Colonic mucosa (tissue), 4 donors: ENCODE results near the gene CAPN3. TPM values are rescaled to one million over a fixed set of nuclear protein-coding genes. Genes with fewer than 3 reads are reported as not detected.

Source experiments
- DNase-seq: peaks from one replicate; pipeline ENCODE4 v3.0.0-alpha.2; 2020
- H3K27ac ChIP-seq: fragments of 200-600 bp; one replicate; pipeline ENCODE4 v1.8.0; 2021
- H3K27me3 ChIP-seq: fragments of 200-600 bp; one replicate; pipeline ENCODE4 v1.8.0; 2021
- H3K36me3 ChIP-seq: fragments of 200-600 bp; one replicate; pipeline ENCODE4 v1.8.0; 2021
- H3K4me1 ChIP-seq: fragments of 200-600 bp; one replicate; pipeline ENCODE4 v1.8.0; 2021; ENCODE audit warnings: mild to moderate bottlenecking
- H3K4me3 ChIP-seq: fragments of 200-600 bp; one replicate; pipeline ENCODE4 v1.8.0; 2021
- H3K9ac ChIP-seq, 2 donors: one replicate each; pipeline ENCODE4 v1.7.0; 2013; ENCODE audit warnings: control low read depth in 2 of 2, low read depth in 2 of 2, low read length in 2 of 2
- H3K9me3 ChIP-seq: fragments of 200-600 bp; one replicate; pipeline ENCODE4 v1.8.0; 2021
- intact Hi-C: fragments of 100-400 bp; cut with DNase I; formaldehyde crosslinking; loops from one replicate; pipeline ENCODE4 v1.14.1; 2022
- total RNA-seq, 2 donors: library from RNA; stranded (reverse); fragmentation: NEBNext Ultra II Directional in 1 of 2; extraction: Animal tissue kit (Norgen Biotek cat#: 25700) in 1 of 2; gene quantifications; one replicate each; pipeline ENCODE4 v1.2.1, GENCODE V29; 2021
- TF ChIP-seq, protein P1 (sequence below): fragments of 200-600 bp; IDR thresholded peaks from one replicate; pipeline ENCODE4 v1.8.0; 2022; ENCODE audit warnings: antibody characterized with exemption, mild to moderate bottlenecking
- donor health status: healthy.
- donor health status: DM: no; HTN: no; CAD: no.
- donor health status: DM: no; HTN: no; CAD: no.

The CAPN3 gene
- total RNA-seq, 2 donors from 2014 or later, result 6.8 TPM

DNA sequence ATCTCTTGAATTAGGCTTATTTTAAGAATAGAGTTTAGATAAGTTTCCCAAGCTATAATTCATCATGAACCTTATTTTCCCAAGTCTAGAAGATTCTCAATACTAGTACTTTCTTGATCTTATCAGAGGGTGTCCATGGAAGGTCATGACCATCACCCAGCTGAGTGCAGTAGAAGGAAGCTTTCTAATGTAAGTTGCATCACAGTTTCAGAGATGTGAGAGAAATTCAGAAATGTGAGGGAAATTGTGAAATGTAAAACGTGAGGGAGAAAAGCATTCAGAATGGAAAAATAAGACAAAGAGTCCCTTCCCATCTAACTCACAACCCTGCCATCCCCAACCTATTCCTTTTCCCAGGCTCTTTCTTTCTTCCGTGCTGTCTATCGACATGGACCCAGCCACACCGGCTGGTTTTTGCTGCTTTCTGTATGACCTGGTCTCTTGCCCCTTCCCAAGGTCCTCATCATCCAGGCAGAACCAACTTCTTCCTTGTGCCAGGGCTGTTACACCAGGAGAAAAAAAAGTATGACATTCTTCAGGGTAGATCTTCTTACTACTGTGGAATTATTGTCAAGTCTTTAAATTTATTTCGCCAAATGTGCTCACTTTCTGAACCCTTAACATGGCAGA lies 6.7 kb downstream of the CAPN3 start:
- H3K9me3 ChIP-seq, result no peaks in the 10 kb centered on the region
- no peaks in the 10 kb centered on the region for H3K36me3 ChIP-seq
- intact Hi-C loops, result no loop called here
- no peak overlapping the region for H3K9ac ChIP-seq
- no peaks in the 10 kb centered on the region for H3K4me1 ChIP-seq
- no peak overlapping the region for H3K27ac ChIP-seq
- H3K27me3 ChIP-seq, result no peaks in the 10 kb centered on the region
- no peak for DNase-seq
- H3K4me3 ChIP-seq, result no peak overlapping the region
- TF ChIP-seq, protein P1, sequence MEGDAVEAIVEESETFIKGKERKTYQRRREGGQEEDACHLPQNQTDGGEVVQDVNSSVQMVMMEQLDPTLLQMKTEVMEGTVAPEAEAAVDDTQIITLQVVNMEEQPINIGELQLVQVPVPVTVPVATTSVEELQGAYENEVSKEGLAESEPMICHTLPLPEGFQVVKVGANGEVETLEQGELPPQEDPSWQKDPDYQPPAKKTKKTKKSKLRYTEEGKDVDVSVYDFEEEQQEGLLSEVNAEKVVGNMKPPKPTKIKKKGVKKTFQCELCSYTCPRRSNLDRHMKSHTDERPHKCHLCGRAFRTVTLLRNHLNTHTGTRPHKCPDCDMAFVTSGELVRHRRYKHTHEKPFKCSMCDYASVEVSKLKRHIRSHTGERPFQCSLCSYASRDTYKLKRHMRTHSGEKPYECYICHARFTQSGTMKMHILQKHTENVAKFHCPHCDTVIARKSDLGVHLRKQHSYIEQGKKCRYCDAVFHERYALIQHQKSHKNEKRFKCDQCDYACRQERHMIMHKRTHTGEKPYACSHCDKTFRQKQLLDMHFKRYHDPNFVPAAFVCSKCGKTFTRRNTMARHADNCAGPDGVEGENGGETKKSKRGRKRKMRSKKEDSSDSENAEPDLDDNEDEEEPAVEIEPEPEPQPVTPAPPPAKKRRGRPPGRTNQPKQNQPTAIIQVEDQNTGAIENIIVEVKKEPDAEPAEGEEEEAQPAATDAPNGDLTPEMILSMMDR, result no peak

DNA sequence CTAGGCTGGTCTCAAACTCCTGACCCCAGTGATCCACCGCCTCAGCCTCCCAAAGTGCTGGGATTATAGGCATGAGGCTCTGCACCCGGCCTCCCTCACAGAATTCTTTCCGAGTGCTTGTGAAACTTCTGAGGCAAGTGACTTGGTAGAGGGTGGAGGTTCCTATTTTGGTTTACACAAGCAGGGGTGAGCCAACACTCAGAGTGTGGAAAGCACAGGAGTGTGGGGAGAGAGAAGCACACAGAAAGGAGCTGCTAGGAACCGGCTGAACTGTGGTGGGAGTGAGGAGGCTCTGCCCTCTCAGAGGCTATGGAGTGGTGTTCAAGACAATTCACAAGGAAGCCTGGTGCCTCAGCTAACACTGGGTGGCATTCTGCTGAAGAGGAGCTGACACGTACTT lies 7.7 kb downstream of the CAPN3 start:
- H3K4me3 ChIP-seq, result no peak overlapping the region
- H3K4me1 ChIP-seq, result no peaks in the 10 kb centered on the region
- intact Hi-C loops, result no loop called here
- TF ChIP-seq, protein P1, result no peak
- no peaks in the 10 kb centered on the region for H3K27me3 ChIP-seq
- H3K27ac ChIP-seq, result no peak overlapping the region
- no peaks in the 10 kb centered on the region for H3K36me3 ChIP-seq
- no peak overlapping the region for H3K9ac ChIP-seq
- DNase-seq, result no peak
- H3K9me3 ChIP-seq, result no peaks in the 10 kb centered on the region

DNA sequence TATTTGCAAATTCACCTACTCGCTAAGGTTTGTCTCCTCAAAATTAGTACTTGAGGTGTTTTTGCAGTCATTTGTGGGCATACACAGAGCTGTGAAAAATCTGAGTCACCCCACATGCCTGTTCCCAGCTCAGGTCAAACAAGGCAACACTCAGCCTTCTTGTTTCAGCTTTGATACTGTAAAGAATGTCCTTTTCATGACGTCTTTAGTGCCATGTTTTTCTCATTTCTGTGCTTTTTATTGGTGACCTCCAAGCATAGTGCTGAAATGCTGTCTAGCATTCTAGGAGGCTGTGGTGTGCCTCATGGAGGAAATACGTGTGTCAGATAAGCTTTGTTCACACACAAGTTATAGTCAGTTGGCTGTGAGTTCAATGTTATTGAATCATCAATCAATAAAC lies 8.8 kb downstream of the CAPN3 start:
- DNase-seq, result no peak

DNA sequence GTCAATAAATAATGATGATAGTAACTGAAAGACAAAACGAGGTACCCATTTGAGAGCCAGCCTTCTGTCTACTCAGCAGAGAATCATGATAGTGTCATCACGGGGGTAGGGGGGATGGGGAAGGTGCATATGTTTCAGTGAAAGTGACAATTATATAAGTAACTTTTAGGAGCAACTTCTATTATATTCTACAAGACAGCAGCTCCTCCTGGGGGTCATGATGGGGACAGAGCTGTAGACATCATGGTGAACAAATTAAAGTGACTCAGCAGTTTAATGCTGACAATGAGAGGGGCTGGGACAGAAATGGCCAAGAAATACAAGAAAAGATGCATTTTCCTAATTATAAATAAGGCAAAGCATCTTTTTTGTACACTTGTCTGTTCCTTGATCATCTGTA lies 11.8 kb downstream of the CAPN3 start:
- Histone ChIP-seq H3K4me1 (no peaks in the 10 kb centered on the region), H3K4me3 (no peak overlapping the region), H3K27ac (no peak overlapping the region), H3K9ac (no peak overlapping the region), H3K9me3 (no peaks in the 10 kb centered on the region), H3K27me3 (no peaks in the 10 kb centered on the region), H3K36me3 (no peaks in the 10 kb centered on the region)
- no peak for DNase-seq
- TF ChIP-seq, protein P1, result no peak
- intact Hi-C loops, result no loop called here

More for the DNA sequence above, 8.8 kb downstream of the CAPN3 start:
- no peaks in the 10 kb centered on the region for H3K36me3 ChIP-seq
- intact Hi-C loops, result no loop called here
- H3K27me3 ChIP-seq, result no peaks in the 10 kb centered on the region
- H3K27ac ChIP-seq, result no peak overlapping the region
- H3K4me1 ChIP-seq, result no peaks in the 10 kb centered on the region
- H3K4me3 ChIP-seq, result no peak overlapping the region
- TF ChIP-seq, protein P1, result no peak
- no peaks in the 10 kb centered on the region for H3K9me3 ChIP-seq
- no peak overlapping the region for H3K9ac ChIP-seq

DNA sequence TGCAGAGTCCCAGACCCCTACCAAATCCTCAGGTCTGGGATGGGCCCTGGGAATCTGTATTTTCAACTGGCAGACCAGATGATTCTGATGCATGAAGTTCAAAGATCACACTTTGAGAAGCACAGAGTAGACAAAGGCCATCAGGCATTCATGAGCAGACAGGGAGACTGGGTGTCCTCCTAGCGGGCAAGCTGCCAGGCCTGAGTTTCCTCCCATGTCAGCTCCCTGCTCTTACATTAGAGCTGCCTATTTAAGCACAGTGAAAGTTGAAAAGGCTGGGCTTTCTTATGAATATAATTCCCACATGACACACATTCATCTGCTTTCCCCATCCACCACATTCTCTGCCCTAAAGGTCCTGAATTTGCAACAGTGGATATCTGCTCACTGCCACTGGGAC lies 14.0 kb downstream of the CAPN3 start:
- Histone ChIP-seq H3K27me3 (no peaks in the 10 kb centered on the region), H3K4me1 (no peaks in the 10 kb centered on the region), H3K36me3 (no peaks in the 10 kb centered on the region), H3K4me3 (no peak overlapping the region), H3K9ac (no peak overlapping the region), H3K9me3 (no peaks in the 10 kb centered on the region), H3K27ac (no peak overlapping the region)
- TF ChIP-seq, protein P1, result no peak
- intact Hi-C loops, result no loop called here
- DNase-seq, result no peak
